Activated effector memory CD4-positive, alpha-beta T cell treated with Interleukin-2 at 50 U/mL for 16 hours (primary cell): ENCODE results near the gene HRK.
A peak's percentile ranks its signal among the peaks of the same experiment; 100 is the strongest.

Source experiments
- DNase-seq: peaks from one replicate; pipeline ENCODE4 v3.0.0-alpha.2; 2020

HRK gene

DNA sequence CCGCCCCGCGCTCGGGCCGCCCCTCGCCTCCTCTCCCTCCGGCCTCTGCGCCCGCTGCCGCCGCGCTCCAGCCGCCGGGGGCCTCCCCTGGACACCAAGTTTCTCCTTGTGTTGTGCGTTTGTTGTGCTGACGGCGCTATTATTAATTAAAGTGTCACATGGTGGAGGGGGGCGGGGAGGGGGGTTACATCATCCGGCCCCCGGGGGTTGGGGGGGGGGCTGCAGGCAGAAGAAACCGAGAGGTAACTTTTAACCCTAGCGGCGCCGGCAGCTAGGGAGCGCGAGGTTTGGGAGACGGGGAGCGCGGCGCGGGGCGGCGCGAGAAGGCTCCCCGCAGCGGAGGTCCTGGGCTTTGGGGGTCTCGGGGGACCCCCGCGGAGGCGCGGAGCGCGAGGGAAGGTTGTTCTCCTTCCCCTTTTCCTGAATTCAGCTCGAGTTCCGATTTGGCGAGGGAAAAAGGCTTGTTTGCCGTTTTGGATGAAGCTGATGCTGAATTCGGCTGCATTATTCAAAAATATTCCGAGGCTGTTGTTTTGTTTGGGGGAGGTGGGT lies at the start of gene HRK:
TSS of gene HRK (minus strand) at position 117 of the 552 bp plus-strand sequence. CDS start 134 bp downstream, outside the sequence.
- no peak for DNase-seq

DNA sequence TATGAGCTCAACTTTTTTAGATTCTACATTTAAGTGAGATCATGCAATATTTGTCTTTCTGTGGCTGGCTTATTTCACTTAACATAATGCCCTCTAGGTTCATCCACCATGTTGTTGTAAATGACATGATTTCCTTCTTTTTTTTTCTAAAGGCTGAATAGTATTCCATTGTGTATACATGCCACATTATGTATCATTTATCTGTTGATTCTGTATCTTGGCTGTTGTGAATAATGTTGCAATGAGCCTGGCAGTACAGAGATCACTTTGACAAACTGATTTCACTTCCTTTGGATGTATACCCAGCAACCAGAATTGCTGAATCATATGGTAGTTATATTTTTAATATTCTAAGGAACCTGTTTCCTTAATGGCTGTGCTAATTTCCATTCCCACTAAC lies 48.6 kb upstream of the HRK start:
- no peak for DNase-seq

DNA sequence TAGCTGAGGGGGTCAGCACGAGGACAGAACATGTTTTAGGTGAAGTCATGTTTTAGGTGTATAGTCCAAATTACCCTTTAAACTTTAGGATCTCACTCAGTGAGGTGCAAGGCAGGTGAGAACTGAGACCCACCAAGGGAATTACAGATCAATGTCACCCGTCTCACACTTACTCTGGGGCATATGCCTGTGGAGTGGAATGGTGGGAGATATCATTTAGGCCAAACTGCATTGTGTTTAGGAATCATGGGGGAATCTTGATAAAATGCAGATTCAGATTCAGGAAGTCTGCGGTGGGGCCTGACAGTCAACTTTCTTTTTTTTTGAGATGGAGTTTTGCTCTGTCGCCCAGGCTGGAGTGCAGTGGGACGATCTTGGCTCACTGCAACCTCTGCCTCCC lies 47.3 kb upstream of the HRK start:
- no peak for DNase-seq

DNA sequence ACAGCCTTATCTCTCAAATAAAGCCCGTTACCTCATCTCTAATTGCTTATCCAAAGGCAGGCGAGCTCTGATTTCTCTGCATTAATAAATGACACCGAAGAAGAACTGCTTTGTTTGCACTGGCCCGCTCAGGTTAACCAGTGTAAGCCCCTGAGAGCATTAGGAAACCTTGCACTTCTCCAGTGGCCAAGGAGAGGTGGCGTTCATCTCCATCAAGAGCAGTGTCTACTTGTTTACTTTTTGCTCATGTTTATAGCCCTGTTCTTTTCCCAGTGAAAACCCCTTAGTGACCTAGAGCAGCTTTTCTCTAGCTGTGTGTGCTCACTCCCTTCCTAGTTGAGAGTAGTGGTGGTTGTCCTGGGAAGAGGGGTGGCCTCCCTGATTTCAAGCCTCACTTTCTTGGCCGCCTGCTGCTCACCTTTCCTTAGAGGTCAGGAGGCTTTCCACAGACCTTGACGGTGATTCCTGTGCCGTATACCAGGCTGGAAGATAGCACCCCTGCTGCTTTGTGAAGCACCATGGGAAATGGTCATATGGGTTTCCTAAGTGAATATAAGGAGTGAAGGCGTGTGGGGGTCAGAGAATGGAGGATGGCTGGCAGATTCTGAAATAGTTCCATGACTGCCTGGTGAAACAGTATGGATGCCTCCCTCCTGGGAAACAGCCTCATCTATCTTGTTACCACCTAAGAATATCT lies 46.2 kb upstream of the HRK start:
- DNase-seq, result no peak

DNA sequence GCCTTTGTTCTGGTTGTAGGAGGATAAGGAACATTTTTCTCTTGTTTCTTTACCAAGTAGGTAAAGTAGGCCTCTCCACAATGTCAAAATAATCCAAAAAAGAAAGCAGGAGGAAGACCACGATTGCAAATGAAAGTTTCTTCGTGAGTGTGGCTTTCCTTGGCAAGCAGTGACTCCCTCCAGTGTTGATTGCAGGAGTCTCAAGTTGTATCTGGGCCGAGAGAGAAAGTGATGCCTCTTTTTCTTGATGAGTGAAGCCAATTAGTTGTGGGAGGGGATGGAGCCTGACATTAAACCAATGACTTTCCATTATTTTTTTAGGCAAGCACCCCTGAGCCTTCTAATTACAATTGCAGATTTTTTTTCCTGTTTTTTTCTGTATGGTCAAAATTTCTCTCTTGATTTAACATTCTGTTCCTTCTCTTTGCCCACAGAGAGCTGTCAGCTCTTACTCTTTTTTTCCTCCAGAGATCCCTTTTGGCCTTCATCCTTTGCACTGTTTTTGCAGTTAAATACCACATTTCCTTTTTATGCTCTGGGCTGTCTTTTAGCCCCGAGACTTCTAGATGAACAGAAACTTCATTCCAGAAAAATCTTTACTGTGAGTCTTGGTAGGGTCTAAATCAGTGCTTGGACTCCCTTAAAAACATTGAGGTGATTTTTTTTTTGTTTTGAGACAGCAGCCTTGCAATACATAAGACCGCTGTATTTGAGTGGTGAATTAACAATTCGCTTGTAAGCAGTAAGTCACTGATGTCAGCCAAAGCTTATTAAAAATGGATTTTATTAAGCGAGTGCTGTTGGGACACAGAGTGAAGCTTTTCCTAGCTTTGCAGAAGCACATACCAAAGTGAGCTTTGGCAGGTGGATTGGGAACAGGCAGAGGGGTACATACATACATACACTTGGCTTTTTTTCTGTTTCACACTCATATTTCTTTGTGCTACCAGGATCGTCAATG lies 45.3 kb upstream of the HRK start:
- no peak for DNase-seq

DNA sequence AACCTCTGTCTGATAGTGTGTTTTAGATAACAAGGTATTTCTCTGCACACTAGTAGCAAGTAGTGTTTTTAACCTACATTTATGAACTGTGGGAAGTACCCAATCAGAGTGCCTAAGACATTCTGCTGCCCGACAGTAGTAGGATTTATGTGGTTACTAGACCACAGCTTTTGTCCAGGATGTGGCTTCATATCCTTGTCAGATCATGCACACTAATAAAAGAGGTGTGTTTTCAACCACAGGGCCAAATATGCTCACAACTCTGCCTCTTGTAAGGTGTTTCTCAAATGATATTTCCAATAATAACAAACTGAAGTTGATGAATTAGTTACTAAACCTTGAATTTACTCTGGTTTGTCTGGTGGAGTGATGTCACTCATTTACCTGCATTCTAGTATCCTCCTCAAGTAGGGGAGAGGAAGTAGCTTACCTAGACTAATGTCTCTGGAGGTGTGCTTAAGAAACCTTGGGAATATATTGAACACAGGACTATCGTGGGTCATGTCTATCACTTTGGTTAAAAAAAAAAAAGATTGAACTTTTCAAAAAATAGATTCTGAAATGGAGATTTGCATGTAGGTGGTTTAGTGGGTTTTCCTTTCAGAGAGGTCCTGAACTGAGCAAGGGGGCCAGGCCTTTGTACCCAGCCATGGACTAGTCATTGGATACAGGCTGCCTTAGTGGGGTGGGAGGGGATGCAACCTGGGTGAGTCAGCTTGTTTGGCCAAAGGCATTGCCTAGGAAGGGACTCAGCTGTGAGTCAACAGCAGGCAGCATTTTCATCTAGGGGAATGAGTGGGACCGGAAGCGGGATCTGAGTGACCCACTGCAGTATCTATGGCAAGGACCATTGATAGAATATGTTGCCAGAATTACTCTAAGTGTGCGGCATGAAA lies 43.6 kb upstream of the HRK start:
- DNase-seq, result peak; percentile 22

DNA sequence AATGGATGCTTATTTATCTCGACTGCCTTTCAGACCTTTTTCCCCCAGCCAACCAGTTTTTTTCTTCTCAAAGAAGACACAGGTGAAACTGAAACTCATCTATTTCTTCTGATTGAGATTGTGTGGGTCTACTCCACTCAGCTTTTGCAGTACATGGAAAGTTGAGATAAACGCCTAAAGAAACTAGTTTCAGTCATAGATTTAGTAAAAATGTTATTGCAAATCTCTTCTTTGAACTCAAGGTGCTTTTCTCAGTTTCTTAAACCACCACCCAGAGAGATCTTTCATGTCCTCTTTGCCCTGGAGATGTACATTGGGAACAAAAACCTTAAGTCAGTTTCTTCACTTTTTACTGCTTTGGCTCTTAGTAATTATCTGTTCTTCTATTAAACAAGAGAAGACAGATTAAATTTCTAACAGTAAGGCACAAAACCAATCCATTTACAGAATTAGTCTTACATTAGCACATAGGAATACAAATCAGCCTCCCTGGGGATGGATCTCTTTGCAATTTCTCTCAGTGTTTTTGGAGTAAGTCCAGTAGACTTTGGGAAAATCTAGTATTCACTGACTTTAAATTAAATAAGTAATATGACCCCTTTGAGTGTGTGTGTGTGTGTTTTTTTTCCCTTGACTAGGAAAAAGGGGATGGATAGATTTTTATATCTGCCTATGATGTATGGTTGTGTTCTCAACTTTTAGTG lies 41.1 kb upstream of the HRK start:
- DNase-seq, result no peak

DNA sequence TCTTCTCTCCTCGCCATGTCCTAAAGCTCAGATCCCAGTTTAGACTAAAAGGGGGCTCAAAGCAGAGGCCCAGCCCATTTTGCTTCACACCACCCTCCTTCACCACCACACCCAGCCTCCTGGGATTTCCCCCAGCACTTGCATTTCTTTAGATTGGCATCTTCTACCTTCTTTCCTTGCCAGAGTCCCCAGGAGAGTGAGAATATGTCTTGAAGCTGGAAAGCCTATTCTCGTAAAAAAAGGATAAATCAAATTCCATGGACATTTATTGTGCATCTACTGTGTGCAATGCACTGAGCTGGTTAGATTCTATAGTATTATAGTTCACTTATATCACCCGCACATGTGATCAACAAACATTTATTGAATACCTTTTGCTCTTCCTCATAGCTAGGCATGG lies 39.7 kb upstream of the HRK start:
- no peak for DNase-seq

DNA sequence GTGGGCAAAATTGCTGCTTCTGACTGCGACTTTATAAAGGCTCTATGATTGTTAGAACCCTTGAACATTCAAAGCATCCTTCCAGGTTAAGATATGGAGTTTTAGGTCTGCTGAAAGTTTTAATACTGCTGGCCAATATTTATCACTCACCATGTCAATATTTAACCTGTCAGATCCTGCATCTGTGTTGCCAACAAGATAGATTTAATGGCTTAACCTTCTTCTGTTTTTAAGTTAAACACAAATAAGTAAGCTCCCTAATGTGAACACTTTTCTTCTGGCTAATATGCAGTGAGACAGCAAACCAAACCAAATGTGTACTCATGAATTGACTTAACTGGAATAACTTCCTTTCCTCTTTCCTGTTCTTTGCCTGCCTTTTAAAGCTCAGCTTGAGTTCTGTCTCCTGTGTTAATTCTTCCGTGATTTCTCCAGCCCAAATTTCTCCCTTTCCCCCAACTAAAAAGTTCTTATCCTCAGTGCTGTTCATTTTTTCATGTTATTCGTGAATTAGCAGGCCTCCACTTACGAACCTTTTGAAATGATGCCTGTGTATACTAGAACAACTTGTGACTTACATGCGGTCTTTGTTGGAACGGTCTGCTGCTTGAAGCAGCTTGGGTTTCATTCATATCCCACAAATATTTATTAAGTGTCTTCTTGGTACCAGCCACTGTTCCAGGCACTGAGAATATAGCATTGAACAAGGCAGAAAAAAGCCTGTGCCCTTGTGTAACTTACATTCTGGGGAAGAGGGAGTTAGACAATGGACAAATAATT lies 38.7 kb upstream of the HRK start:
- DNase-seq, result no peak

DNA sequence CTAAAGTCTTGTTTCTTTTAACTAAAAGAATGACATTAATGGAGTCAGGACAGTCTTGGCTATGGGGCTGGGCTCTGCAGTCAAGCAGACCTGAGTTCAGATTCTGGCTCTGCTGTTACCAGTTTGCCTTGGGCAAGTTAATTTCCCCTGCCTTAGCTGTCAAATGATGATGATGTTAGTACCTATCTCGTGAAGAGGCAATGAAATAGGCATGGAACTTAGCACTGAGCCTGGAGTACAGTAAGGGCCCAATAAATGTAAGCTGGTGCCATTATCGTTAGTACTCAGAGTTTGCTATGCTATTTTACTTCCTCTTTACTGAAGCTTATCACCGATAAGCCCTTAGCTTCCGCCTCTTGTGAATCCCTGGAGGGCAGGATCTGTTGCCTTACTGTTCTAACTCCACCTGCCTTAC lies 38.0 kb upstream of the HRK start:
- DNase-seq, result no peak

DNA sequence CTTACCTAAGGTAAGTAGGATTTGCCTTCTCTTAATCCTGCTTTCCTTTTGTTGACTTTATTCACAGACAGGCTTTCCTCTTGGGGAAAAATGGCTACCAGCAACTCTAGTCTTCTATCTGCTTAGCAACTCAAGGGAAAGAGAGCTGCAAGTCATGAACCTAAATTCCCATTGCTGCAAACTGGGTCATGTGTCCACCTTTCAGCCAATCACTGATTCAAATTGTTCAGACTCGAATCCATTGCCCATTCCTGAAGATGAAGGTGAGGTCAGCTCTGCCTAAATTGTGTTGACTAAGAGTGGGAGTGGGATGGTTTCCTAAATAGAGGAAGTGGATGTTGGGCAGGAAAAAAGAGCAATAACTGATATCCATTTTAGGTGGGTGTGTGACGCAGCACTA lies 37.2 kb upstream of the HRK start:
- DNase-seq, result no peak

DNA sequence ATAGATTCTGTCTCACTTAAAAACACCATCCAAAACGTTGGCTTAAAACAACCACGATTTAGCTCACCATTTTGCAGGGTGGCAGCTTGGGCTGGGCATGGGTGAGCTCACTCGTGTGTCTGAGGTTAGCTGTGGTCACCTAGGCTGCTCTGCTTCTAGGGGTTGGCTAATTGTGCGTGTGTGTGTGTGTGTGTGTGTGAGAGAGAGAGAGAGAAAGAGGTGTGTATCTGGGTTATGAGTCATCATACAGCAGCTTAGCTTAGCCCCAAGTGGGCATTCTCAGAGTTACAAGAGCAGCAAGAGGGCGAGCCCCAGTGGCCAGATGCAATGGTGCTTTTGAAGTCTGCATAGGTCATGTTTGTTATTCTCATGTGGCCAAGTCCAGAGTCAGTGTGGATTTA lies 35.5 kb upstream of the HRK start:
- peak; percentile 58 for DNase-seq

DNA sequence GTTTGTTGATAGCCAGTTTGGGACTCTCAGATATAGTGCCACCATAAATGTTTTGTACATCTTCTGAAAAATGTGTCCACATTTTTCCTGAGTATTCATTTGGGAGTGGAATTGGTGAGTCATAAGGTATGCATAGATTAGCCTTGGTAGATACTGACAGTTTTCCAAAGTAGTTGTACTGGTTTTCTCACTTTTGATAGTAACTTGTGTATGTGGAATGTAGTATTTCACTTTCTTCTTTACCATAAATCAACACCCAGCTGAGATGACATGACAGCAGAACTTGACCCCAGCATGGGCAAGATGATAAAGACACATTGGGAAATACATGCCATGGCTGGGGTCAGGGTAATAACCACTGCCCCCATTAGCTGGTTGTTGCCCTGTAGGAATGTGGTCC lies 34.9 kb upstream of the HRK start:
- DNase-seq, result no peak

DNA sequence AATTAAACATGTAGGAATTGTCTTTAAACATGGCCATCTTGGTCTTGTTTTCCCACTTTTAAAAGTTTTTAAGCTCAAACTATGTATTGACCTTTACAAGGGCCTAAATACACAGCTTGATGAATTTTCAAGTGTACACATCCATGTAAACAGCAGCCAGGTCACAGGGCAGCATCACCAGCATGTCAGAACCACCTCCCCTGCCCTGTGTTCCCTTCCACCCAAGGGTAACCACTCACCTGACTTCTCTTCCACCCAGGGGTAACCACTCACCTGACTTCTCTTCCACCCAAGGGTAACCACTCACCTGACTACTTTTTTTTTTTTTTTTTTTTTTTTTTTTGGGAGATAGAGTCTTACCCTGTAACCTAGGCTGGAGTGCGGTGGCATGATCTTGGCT lies 34.1 kb upstream of the HRK start:
- no peak for DNase-seq

DNA sequence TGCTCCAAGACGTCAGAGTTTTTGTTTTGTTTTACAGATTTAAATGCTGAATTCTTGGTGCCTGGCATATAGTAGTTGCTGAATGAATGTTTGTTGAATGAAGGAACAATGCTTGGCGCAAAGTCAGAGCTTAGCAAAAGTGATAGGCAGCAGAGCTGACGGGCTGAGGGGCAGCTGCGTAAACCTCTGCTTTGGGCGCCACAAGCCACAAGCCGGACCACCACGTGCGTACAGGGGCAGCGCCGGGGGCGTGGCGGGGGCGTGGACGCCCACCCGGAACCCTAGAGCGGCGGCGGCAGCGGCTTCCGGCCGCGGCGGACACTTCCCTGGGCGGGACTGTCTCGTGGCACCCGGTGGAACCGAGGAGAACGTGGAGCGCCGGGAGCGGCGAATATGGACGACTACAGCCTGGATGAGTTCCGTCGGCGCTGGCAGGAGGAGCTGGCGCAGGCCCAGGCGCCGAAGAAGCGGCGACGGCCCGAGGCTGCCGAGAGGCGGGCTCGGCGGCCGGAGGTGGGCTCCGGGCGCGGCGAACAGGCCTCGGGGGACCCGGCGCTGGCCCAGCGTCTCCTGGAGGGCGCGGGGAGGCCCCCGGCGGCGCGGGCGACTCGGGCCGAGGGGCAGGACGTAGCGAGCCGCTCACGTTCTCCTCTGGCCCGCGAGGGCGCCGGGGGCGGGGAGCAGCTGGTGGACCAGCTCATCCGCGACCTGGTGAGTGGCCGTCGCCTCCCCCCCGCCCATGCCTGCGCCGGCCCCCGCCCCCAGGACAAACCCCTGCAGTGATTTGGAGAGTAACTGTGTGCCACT lies 29.6 kb upstream of the HRK start, which contains the start of gene FBXW8:
TSS of gene FBXW8 (plus strand) at position 306 of the 807 bp plus-strand sequence. CDS start at position 394, 88 bp downstream.
- DNase-seq, result peak; percentile 46

DNA sequence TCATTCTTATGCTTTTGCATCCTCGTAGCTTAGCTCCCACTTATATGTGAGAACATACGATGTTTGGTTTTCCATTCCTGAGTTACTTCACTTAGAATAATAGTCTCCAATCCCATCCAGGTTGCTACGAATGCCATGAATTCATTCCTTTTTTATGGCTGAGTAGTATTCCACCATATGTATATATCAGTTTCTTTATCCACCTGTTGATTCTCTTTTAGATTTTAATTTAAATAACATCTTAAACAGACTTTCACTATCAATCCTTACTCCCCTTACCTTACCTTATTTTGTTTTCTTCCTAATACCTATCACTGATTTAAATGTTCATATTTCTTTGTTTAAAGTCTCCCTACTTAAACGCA lies 29.0 kb upstream of the HRK start:
- DNase-seq, result no peak

DNA sequence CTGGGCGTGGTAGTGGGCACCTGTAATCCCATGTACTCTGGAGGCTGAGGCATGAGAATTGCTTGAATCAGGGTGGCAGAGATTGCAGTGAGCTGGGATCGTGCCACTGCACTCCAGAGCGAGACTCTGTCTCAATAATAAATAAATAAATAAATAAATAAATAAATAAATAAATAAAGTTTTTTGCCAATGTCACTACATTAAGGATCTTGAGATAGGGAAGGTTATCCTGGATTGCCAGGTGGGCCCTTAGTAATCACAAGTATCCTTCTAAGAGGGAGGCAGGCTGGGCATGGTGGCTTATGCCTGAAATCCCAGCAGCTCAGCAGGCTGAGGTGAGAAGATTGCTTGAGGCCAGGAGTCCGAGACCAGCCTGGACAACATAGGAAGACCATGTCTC lies 25.0 kb upstream of the HRK start:
- DNase-seq, result no peak

DNA sequence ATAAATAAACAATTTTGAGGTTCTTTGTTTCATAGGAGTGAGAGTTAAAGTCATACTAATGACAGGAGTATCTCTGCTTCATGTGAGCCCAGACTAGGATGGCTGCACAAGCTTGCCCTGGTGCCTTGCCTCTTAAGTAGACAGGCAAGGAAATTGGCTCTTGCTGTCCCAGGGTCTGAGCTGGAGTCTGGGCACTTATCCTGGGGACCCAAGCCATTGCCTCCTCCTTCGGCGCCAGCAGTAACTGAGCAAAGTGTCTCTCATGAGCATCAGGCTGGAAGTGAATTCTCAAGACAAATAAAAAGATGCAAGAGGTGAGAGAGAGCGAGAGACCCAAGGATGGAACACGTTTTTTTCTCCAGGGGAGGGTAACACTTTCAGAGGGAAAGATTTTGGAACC lies 22.6 kb upstream of the HRK start:
- no peak for DNase-seq

DNA sequence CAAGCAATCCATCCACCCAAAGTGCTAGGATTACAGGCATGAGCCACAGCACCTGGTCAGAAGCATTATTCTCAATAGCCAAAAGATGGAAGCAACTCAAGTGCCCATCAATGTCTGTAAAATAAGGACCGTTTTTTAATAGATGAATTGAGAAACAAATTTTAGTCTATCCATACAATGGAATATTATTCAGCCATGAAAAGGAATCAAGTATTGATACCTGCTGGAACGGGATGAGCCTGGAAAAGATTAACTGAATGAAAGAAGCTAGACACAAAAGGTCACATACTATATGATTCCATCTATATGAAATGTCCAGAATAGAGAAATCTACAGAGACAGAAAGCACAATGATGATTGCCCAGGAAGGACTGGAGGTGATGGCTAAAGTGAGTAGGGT lies 20.4 kb upstream of the HRK start:
- no peak for DNase-seq

DNA sequence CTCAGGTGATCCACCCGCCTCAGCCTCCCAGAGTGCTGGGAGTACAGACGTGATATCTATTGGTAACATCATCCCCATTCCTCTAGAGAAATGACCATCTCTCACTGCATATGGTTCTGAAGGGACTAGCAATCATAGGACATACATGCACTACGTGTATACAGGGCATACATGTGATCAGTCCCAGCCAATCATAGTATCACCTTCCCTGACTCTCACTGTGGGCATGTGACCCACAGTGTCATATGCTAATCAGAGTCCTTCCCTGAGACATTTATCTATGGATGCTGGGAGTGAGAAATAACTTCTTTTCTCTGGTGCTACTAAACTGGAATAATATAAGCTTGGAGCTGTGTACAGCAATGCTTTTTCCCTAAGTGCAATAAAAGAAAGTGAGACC lies 17.4 kb upstream of the HRK start:
- DNase-seq, result no peak
